GM18505 (cell line): ENCODE measurements around the gene CACNA1C.

Source experiments
- ATAC-seq: cut with Tn5 transposase; IDR thresholded peaks from one replicate; pipeline ENCODE4 v1.9.1; 2021; ENCODE audit not compliant: unreplicated experiment
- POLR2A ChIP-seq: IDR thresholded peaks from 4 replicates; pipeline ENCODE4 v1.6.1; 2011; ENCODE audit warnings: borderline replicate concordance; ENCODE audit not compliant: insufficient read depth, insufficient read length; ENCODE audit errors: extremely low read depth

The CACNA1C gene

DNA sequence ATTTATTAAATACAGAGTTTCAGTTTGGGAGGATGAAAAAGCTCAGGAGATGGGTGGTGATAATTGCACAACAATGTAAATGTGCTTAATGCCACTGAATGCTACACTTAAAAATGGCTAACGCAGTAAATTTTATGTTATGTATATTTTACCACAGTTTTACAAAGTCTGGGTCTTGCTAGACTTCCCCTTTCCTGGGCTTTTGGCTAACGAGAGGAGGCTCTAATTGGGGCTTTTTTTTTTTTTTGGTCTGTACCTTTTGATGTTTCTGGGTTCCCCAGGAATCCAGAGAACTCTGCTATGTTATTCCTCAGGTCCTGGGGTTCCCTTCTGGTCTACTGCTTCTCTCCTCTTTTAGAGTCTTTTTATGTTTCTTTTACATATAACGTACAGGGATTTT is 355.5 kb downstream of the CACNA1C start:
- ATAC-seq = no peak
- TF ChIP-seq POLR2A = no peak

DNA sequence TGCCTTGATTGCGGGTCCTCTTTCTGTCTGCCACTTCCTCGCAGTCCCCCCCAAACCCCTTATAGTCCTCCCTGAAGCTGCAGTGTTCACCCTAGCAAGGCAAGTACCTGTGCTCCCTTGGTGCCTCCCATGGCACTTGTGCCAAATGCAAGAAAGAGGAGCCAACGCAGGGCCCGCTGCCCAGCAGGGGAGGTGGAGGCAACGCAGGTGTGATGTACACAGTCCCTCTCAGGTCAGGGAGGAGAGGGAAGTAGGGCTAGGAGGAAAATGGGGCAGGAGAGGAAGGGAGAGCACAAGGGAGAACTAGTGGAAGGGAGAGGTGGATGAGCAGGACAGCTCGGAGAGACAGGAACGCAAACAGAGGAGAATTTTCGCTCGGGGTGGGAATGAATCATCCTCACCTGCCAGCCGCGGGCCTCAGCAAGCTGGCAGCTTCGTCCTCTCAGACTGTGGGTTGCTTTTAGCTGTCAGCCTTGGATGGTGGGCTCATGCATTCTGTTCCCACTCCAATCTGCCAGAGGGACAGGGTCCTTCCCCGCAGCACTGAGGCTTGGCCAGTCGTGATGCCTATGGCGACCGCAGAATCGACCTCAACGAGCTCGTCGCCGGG is 357.0 kb downstream of the CACNA1C start:
- no peak for ATAC-seq
- TF ChIP-seq POLR2A = no peak

DNA sequence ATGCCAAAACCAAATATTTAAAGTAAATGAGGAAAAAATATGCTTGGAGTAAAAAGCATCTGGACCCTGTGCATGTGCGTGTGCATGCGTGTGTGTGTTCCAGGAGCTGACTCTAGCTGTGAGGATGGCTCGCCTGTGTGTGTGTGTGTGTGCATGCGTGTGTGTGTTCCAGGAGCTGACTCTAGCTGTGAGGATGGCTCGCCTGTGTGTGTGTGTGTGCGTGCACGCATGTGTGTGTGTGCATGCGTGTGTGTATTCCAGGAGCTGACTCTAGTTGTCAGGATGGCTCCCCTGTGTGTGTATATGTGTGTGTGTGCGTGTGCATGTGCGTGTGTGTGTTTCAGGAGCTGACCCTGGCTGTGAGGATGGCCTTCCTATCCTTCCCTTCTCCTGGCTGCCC is 357.7 kb downstream of the CACNA1C start:
- no peak for TF ChIP-seq POLR2A

DNA sequence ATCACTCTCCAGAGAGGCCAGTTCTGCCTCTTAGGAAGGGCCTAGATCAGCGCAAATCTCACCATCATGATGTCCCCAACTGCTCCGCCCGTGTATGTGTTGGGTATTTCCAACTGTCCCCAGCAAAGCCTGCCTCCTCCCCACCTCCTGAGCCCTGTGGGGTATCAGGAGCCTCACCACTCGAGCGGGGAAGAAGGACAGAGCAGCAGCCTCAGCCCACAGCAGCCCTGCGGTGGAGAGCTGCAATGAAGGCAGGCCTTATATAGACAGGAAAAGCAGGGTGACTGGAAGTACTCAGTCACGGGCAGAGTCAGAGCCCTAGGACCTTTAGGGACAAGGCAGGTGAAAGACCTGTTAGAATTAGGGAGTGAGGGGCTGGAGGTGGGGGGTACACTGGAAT is 358.2 kb downstream of the CACNA1C start:
- no peak for TF ChIP-seq POLR2A
- ATAC-seq = no peak

More for the DNA sequence above, 357.7 kb downstream of the CACNA1C start:
- no peak for ATAC-seq

DNA sequence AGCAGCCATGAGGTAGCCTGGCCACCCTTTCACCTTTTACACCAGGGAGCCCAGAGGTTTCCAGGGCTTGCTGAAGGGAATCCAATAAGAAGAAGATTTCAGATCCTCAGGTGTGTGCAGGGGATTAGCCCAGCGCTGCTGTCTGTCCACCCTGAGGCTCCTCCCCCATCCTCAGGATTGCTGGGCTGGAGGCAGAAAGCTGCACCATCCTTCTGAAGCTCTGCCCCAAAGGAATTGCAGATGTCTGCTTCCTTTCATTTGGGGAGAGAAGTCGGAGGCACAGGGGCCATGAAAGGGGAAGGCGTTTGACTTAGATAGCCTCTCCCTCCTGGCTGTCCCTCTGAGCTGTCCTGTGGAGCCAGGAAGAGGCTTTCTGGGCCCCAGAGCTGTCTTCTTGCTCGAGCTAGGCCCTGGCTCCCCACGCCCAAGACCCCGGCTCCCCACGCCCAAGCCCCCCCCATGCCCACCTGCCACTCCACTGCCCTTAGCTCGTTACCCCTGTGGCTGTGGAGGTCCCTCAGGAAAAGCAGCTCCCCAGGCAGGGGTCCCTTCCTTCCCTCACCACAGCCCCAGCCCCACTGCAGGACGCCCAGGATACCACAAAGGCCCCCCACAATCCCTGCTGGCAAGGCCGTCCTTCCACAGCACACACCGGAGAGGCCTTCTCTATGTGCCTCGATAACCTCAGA is 359.0 kb downstream of the CACNA1C start:
- no peak for TF ChIP-seq POLR2A
- ATAC-seq = no peak

DNA sequence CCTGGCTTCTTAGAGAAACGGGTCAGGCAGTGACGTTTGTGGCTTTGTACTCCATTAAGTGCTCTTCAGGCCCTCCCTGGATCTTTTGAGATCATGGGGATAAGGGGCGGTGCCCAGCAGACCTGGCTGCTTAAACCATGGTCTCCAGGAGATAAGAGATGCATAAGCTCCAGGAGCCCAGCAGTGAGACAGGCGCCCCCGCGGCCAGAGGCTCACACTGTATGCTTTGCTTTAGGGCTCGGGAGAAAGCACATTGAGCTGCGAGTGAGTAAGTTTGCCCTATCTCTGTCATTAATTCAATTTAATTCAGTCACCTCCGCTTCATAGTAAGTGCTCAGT is 359.5 kb downstream of the CACNA1C start:
- no peak for ATAC-seq

DNA sequence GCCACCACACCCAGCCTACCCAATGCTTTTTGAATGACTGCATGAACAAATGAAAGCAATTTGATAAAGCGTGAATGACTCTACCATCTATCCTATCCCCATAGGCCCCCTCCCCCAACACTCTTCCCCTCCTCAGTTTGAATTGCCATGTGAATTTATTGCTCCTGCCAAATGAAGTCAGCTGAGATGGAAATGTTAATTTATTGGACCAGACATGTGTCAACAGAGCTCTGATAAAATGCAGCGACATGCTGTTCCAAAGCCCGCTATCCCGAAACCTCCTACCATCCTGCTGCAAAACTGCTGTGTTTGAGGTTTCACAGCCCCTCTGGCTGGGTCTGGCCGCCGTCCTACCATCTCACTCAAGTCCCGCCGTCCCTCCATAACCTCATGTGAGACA is 360.5 kb downstream of the CACNA1C start:
- no peak for ATAC-seq
- no peak for TF ChIP-seq POLR2A

More for the DNA sequence above, 359.5 kb downstream of the CACNA1C start:
- TF ChIP-seq POLR2A = no peak

DNA sequence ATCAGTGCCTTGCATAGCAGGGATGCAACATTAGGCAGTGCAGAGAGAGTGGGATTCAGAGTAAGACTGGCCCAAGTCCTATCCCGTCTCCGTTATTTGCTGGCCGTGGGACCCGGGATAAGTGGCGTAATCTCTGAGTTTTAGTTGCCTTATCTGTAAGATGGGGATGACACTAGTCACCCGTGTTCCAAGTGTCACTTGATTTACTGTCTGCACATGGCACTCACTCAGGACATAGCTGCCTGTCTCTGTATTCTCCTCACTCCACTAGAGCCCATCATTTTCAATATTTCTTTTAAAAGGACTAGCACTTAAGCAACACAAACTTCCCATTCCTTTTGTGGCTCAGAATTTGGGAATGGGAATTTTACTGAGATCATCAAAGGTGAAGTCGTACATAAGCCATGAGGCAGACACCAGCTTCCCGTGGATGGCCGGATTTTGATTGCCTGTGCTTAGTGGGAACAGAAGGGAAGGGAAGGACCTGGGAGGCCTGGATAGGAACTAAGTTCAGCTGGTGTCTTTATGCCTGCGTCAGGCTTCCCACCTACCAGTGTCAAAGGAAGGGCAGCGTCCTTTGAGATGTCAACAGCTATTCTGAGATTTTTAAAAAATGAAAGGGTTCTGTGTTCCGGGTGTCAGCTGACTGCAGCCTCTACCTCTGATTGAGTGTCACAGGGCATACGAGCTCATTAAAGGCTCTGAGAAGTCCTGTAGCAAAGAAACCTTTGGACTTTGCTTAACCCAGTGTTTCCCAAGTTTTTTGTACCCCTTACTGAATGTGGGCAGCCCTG is 361.4 kb downstream of the CACNA1C start:
- no peak for ATAC-seq
- no peak for TF ChIP-seq POLR2A

DNA sequence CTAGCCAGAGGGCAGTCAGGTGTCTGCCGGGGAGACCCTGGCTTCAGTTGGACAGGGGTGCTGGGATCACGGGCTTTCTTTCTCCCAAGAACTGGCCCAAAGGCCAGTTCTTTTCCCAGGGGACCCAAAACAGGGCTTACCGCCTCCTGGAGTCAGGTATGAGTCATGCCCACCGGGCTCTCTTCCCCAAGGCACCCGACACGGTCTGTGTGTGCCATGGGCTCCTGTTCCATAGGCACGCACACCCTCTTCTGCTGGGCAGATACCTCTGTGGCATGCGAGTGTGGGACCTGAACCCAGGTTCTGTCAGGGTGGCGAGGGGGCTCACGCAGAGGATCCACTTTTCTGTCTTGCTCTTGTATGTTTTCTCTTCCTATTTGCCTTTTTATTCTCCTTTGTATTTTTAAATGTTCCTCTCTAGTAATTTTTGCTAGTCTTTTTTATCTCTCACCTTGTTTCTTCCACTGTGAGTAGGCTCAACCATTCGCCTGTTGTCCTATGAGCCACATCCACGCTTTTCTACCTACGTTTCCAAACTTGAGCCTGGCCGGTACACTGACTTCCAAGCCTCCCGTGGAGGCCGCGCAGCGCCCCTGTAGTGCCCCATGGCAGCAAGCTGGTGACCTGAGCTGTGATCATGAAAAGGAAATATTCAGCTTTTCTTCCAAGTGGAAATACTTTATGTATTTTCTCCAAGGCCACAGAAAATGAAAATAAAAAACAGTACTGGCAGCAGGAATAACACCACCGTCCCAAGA is 362.2 kb downstream of the CACNA1C start:
- no peak for TF ChIP-seq POLR2A
- no peak for ATAC-seq

DNA sequence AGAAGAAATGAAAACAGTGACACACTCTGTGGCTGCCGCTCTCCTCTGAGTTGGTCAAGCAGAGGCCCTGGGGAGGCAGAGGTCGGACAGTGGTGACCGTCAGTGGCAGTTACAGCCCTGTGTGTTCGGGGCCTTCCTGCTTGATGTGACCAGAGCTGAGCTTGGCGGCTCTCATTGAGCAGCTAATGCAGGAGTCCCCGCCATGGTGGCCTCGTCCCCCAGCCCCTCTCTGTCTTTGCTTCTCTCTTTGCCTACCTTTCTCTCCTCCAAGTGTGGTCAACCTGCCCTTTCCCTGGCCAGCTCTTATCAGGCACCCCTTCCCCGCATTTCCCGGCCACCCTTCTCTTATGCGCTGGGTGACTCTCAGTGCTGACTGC is 362.8 kb downstream of the CACNA1C start:
- no peak for TF ChIP-seq POLR2A

DNA sequence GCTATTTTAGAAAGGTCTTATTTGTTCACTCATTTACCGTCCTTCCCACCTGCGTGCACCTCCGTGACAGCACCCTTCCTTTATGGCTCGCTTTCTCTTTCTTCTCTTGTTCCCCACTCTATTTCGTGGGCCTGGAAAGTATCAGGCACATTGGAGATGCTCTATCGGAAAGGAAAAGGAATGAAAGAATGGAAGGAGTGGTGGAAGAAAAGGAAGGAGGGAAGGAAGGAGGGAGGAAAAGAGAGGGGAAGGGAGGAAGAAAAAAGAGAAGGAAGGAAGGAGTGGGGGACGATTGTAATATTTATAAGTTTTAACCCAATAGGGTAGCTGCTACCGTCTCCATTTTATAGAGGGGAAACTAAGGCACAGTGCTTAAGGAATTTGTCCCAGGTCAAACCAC is 363.4 kb downstream of the CACNA1C start:
- no peak for ATAC-seq
- TF ChIP-seq POLR2A = no peak

More for the DNA sequence above, 362.8 kb downstream of the CACNA1C start:
- ATAC-seq = no peak

DNA sequence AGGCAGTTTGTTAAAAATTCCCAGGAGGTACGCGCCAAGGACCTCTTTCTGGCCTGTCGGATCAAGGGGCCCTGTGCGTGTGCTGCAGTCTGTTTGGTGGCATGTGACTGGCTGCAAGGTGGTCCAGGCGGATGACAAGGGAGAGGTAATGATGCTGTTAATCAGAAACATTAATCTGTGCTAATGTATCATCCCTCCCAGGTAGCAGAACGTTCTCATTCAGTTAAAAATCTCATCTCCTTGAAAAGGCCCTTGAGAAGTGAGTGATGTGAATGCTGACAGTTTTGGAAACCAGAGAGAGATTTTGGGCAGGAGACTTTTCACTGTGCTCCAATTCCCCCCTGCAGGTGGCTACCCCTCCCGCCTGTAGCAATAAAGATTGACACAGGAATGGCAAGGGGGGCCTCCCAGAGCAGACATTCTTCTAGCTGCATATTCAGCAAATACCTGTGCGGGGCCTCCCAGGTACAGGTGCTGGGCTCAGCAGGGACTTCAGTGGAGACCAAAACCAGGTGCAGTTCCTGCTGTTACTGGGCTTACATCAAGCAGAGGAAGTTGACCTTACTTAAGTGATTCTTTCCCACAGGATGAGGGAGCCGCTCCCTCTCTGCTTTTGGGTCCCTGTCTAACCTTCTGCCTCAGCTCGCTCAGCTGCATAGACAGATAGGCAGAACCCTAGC is 364.8 kb downstream of the CACNA1C start:
- TF ChIP-seq POLR2A = no peak
- ATAC-seq = no peak

DNA sequence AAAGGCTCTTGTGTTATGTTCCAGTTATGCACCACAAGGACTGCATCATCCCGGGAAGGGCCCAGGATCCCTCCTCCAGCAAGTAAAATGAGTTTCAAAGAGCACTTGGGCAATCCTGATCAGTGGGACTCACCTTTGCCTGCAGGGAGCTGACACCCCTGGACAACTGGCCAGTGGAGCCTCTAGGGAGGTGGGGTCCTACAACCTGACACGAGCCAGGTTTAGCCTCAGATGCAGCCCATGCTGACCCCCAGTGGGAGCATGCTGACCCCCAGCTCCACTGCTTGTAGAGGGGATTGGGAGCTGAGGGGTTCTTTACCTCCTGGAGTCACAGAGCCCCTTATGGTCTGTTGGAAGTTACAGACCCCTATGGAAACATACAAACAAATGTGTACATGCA is 365.8 kb downstream of the CACNA1C start:
- no peak for TF ChIP-seq POLR2A
- no peak for ATAC-seq
